ENCODE results near the gene CBFA2T2. TPM values are rescaled to one million over a fixed set of nuclear protein-coding genes. Genes with fewer than 3 reads are reported as not detected.

The CBFA2T2 gene
- total RNA-seq, 2 donors from 2014 or later, result 10.6 to 12.5 TPM

DNA sequence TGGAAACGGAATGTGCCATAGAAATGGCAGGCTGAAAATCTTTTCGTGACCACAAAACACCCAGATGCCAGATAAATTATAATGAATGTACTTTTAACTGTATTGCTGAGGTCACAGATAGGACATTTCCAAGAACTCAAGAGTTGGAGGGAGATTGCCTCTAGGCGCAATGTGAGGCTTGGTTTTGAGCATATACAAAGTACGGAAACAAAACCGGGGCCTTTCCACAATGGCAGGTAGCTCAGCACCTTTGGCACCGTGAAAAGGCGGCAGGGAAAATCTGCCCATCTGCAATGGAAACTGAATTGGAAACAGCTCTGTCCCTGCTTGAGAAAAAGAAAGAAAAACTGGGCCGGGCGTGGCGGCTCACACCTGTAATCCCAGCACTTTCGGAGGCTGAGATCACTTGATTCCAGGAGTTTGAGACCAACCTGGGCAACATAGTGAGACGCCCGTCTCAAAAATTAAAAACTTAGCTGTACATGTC is 161.7 kb downstream of the CBFA2T2 start:
- ATAC-seq (no peak), DNase-seq (no peak)
- peaks cover 48% of the 10 kb centered on the region for H3K4me1 ChIP-seq
- no peaks in the 10 kb centered on the region for H3K27me3 ChIP-seq
- H3K27ac ChIP-seq, result no peak overlapping the region
- intact Hi-C loops (cut with DNase I), result loop anchor here (10.0 kb wide), 1 partner anchor 197 kb away; no protein-coding TSS in a partner anchor
- H3K4me3 ChIP-seq, result no peak overlapping the region
- no peaks in the 10 kb centered on the region for H3K9me3 ChIP-seq
- no peak for TF ChIP-seq POLR2A (IDR thresholded peaks at IDR 0.05)
- TF ChIP-seq, protein P1, sequence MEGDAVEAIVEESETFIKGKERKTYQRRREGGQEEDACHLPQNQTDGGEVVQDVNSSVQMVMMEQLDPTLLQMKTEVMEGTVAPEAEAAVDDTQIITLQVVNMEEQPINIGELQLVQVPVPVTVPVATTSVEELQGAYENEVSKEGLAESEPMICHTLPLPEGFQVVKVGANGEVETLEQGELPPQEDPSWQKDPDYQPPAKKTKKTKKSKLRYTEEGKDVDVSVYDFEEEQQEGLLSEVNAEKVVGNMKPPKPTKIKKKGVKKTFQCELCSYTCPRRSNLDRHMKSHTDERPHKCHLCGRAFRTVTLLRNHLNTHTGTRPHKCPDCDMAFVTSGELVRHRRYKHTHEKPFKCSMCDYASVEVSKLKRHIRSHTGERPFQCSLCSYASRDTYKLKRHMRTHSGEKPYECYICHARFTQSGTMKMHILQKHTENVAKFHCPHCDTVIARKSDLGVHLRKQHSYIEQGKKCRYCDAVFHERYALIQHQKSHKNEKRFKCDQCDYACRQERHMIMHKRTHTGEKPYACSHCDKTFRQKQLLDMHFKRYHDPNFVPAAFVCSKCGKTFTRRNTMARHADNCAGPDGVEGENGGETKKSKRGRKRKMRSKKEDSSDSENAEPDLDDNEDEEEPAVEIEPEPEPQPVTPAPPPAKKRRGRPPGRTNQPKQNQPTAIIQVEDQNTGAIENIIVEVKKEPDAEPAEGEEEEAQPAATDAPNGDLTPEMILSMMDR (IDR thresholded peaks at IDR 0.05), result no peak
- WGBS, 2 donors, result 75 to 86% methylated on average over 13 of the region's 13 CpGs
- H3K36me3 ChIP-seq (replicated peaks in 1 of 2; ENCODE audit: insufficient read depth in 1 of 2, low read depth in 2 of 2), result no peaks in the 10 kb centered on the region

DNA sequence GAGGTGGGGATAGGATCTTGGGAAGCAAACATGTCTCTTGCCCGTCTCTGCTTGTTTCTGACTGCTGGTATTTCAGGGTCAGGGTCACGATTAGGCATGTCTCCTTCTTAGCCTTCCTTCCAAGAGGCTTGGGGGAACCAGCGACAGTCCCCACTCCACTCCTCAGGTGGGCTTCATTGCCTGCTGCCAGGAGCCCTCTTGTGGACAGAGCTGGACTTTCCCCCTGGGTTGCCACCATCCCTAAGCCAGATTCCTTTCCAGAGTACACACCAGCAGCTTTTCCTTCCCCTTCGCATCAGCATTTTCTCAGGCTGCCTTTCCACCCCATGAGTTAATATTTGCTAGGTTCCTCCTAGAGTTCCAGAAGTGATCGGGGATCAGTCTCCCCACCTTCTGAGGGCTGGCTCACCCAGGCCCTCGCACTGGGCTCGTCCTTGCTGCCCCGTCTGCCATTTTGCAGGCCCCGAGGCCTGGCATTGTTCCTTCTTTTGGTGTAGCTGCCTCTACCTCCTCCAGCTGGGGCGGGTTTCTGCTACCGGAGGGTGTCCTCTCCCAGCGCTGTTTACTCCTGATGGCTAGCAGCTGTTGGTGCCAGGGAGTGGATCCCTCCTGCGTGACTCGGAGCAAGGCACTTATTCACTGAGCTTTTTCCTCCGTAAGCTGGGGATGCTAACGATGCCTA is 163.5 kb downstream of the CBFA2T2 start:
- peaks cover 31% of the 10 kb centered on the region for H3K4me1 ChIP-seq
- no peaks in the 10 kb centered on the region for H3K9me3 ChIP-seq
- peak; percentile 67 to 81 (median 74) for DNase-seq
- WGBS, 2 donors, result 34 to 35% methylated on average over 15 to 16 of the region's 16 CpGs
- H3K27ac ChIP-seq, result peak overlapping the region; percentile 84 to 93 (median 88)
- TF ChIP-seq, protein P1 (IDR thresholded peaks at IDR 0.05), result peak; percentile 54 to 90 (median 67)
- peak in 1 of 3 donors; percentile 8 for TF ChIP-seq POLR2A (IDR thresholded peaks at IDR 0.05)
- H3K27me3 ChIP-seq, result no peaks in the 10 kb centered on the region
- intact Hi-C loops (cut with DNase I), result loop anchor here (10.0 kb wide), 1 partner anchor 199 kb away; no protein-coding TSS in a partner anchor
- no peaks in the 10 kb centered on the region for H3K36me3 ChIP-seq (replicated peaks in 1 of 2; ENCODE audit: insufficient read depth in 1 of 2, low read depth in 2 of 2)
- no peak overlapping the region for H3K4me3 ChIP-seq
- ATAC-seq, result peak; percentile 62

GRCh38 chr20:33653900-33654596 is 164.2 kb downstream of the CBFA2T2 start:
- Histone ChIP-seq H3K27me3 (no peaks in the 10 kb centered on the region), H3K4me1 (peaks cover 29% of the 10 kb centered on the region), H3K9me3 (no peaks in the 10 kb centered on the region), H3K4me3 (no peak overlapping the region), H3K27ac (peak overlapping the region; percentile 84 to 93 (median 88)), H3K36me3 (replicated peaks in 1 of 2; ENCODE audit: insufficient read depth in 1 of 2, low read depth in 2 of 2) (no peaks in the 10 kb centered on the region)
- peak; percentile 95 to 99 (median 98) for DNase-seq
- TF ChIP-seq, protein P1 (IDR thresholded peaks at IDR 0.05), result no peak
- TF ChIP-seq POLR2A (IDR thresholded peaks at IDR 0.05), result peak; percentile 5 to 78 (median 49)
- peak; percentile 94 for ATAC-seq
- intact Hi-C loops (cut with DNase I), result loop anchor here (10.0 kb wide), 1 partner anchor 199 kb away; no protein-coding TSS in a partner anchor
- 23 to 38% methylated on average over 7 to 11 of the region's 11 CpGs for WGBS, 2 donors

DNA sequence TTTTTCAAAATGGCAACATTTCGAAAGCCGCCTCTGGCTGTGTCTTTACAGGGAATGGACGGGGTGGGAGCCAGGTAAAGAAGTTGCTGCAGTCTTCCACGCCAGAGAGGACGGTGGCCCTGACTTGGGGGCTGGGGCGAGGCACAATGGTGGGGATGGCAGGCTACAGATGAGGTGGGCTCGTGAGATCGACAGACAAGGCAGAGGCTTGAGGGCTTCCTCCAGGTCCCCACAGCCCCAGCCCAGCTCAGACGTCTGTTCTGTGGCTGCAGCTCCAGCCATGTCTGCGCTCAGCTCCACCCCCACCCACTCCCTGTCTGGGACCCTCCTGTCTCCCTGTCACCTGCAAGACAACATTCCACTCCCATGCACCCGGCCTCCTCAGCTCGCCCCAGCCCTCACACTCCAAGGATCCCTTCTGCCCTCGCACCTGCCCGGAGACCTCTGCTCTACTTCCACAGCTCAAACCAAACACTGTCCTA is 164.8 kb downstream of the CBFA2T2 start:
- DNase-seq, result peak in 1 of 4 donors; percentile 50
- H3K36me3 ChIP-seq (replicated peaks in 1 of 2; ENCODE audit: insufficient read depth in 1 of 2, low read depth in 2 of 2), result no peaks in the 10 kb centered on the region
- H3K4me3 ChIP-seq, result no peak overlapping the region
- no peaks in the 10 kb centered on the region for H3K27me3 ChIP-seq
- intact Hi-C loops (cut with DNase I), result loop anchor here (10.0 kb wide), 1 partner anchor 200 kb away; no protein-coding TSS in a partner anchor
- peak overlapping the region; percentile 84 to 93 (median 88) for H3K27ac ChIP-seq
- TF ChIP-seq, protein P1 (IDR thresholded peaks at IDR 0.05), result no peak
- TF ChIP-seq POLR2A (IDR thresholded peaks at IDR 0.05), result no peak
- peaks cover 29% of the 10 kb centered on the region for H3K4me1 ChIP-seq
- H3K9me3 ChIP-seq, result no peaks in the 10 kb centered on the region
- 58 to 65% methylated on average over 5 to 13 of the region's 14 CpGs for whole genome bisulfite sequencing, 2 donors
- no peak for ATAC-seq
